Thyroid gland (tissue), 4 donors: ENCODE data around the gene ADAM8.

ENCODE experiments used
- POLR2A ChIP-seq, 2 donors: fragments of 450-650 bp; IDR thresholded peaks; one replicate each; pipeline ENCODE4 v1.6.1; 2017; ENCODE audit warnings: antibody characterized with exemption in 2 of 2, mild to moderate bottlenecking in 2 of 2, moderate library complexity in 1 of 2
- TF ChIP-seq, protein P1 (sequence below), 6 experiments: fragments of 200-600 bp in 3 of 6; fragments of 450-650 bp in 3 of 6; sonication (generic) in 3 of 6; IDR thresholded peaks; one replicate each; pipeline ENCODE4 v1.5.1; 2016 to 2019; ENCODE audit warnings: antibody characterized with exemption in 6 of 6, mild to moderate bottlenecking in 2 of 6, inconsistent platforms in 1 of 6, moderate library complexity in 1 of 6

- TF ChIP-seq, protein P1, sequence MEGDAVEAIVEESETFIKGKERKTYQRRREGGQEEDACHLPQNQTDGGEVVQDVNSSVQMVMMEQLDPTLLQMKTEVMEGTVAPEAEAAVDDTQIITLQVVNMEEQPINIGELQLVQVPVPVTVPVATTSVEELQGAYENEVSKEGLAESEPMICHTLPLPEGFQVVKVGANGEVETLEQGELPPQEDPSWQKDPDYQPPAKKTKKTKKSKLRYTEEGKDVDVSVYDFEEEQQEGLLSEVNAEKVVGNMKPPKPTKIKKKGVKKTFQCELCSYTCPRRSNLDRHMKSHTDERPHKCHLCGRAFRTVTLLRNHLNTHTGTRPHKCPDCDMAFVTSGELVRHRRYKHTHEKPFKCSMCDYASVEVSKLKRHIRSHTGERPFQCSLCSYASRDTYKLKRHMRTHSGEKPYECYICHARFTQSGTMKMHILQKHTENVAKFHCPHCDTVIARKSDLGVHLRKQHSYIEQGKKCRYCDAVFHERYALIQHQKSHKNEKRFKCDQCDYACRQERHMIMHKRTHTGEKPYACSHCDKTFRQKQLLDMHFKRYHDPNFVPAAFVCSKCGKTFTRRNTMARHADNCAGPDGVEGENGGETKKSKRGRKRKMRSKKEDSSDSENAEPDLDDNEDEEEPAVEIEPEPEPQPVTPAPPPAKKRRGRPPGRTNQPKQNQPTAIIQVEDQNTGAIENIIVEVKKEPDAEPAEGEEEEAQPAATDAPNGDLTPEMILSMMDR (IDR thresholded peaks at IDR 0.05) = no peak
- TF ChIP-seq POLR2A (IDR thresholded peaks at IDR 0.05) = no peak
Observed at GRCh38 chr10:133230387-133231195, 46.1 kb downstream of the ADAM8 start.
